Smooth muscle cell (in vitro differentiated cells): Measurements from ENCODE around the gene EBF3. TPM values are rescaled to one million over a fixed set of nuclear protein-coding genes. Genes with fewer than 3 reads are reported as not detected.

Experiments
- DNase-seq: peaks from one replicate; lab custom pipeline; 2025; ENCODE audit not compliant: unreplicated experiment; lab: John Stamatoyannopoulos, UW
- H2AFZ ChIP-seq: fragments of 200-600 bp; sonication (generic); 2 replicates; pipeline ENCODE4 v1.6.0; 2016; ENCODE audit warnings: antibody characterized with exemption, low read depth, mild to moderate bottlenecking
- H3F3A ChIP-seq: fragments of 200-600 bp; sonication (generic); 2 replicates; pipeline ENCODE4 v1.6.0; 2017; ENCODE audit warnings: antibody characterized with exemption, low read depth
- H3K27ac ChIP-seq: fragments of 200-600 bp; sonication (generic); 2 replicates; pipeline ENCODE4 v1.5.1; 2016; ENCODE audit warnings: low read depth, mild to moderate bottlenecking
- H3K27me3 ChIP-seq: fragments of 200-600 bp; sonication (generic); 2 replicates; pipeline ENCODE4 v1.6.1; 2016; ENCODE audit warnings: low read depth, mild to moderate bottlenecking
- H3K36me3 ChIP-seq: fragments of 200-600 bp; sonication (generic); 2 replicates; pipeline ENCODE4 v1.5.1; 2016; ENCODE audit warnings: low read depth
- H3K4me1 ChIP-seq: fragments of 200-600 bp; sonication (generic); 2 replicates; pipeline ENCODE4 v1.5.1; 2016; ENCODE audit warnings: low read depth
- H3K4me2 ChIP-seq: fragments of 200-600 bp; sonication (generic); 2 replicates; pipeline ENCODE4 v1.6.0; 2016; ENCODE audit warnings: mild to moderate bottlenecking
- H3K4me3 ChIP-seq: fragments of 200-600 bp; sonication (generic); 2 replicates; pipeline ENCODE4 v1.5.1; 2016; ENCODE audit warnings: mild to moderate bottlenecking
- H3K79me2 ChIP-seq: fragments of 200-600 bp; sonication (generic); 2 replicates; pipeline ENCODE4 v1.6.0; 2016; ENCODE audit warnings: low read depth, mild to moderate bottlenecking
- H3K9ac ChIP-seq: fragments of 200-600 bp; sonication (generic); 2 replicates; pipeline ENCODE4 v1.6.0; 2016; ENCODE audit warnings: low read depth
- H3K9me3 ChIP-seq: fragments of 200-600 bp; sonication (generic); replicated peaks from 2 replicates; pipeline ENCODE4 v1.5.1; 2016; ENCODE audit warnings: low read depth
- H4K20me1 ChIP-seq: fragments of 200-600 bp; sonication (generic); 2 replicates; pipeline ENCODE4 v1.6.0; 2016; ENCODE audit warnings: low read depth
- WGBS: methylation state at CpG from one replicate; pipeline ENCODE4 v1.1.7; 2016; ENCODE audit warnings: low lambda C conversion rate; 5-methylcytosine and 5-hydroxymethylcytosine counted together
- polyA plus RNA-seq: library from polyadenylated mRNA; unstranded; fragments of >200 nt; fragmentation: Nextera tagmentation; extraction: Ambion mirVana; gene quantifications from 2 replicates; pipeline ENCODE4 v1.2.1, GENCODE V29; 2016
- total RNA-seq: library from RNA; depleted of rRNA; stranded (reverse); fragments of >200 nt; gene quantifications from 2 replicates; pipeline ENCODE4 v1.2.3, GENCODE V29; 2014
- TF ChIP-seq, protein P1 (sequence below): fragments of 200-600 bp; sonication (generic); IDR thresholded peaks from 2 replicates; pipeline ENCODE4 v1.5.1; 2017; ENCODE audit warnings: borderline replicate concordance, mild to moderate bottlenecking, antibody characterized with exemption; ENCODE audit not compliant: insufficient read depth, poor library complexity, severe bottlenecking

Gene EBF3
- total and polyA plus RNA-seq, 2 experiments from 2014 or later, result not detected

DNA sequence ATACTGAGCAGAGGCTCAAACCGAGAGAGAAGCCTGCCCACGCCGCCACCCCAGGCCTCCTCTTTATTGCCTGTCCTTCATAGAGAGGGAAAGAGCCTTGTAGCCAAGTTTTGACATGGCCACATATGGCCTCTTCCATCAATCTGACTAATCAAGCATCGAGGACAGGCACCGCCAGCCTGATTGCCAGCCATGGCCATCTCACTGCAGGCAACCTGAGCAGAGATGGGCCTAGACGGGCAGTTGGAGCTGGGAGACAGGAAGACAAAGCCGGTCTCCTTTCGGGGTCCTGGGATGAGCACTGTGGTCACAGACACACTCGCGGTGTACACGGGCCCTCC lies 67.2 kb downstream of the EBF3 start:
- 96% methylated on average over 11 of the region's 11 CpGs for WGBS
- H3K79me2 ChIP-seq, result no peaks in the 10 kb centered on the region

GRCh38 chr10:129896136-129896859 lies 67.8 kb downstream of the EBF3 start:
- no peak for DNase-seq

More for the DNA sequence above, 67.2 kb downstream of the EBF3 start:
- Histone ChIP-seq H3K36me3 (no peaks in the 10 kb centered on the region), H3K4me2 (no peak overlapping the region), H3K4me3 (no peak overlapping the region), H3K27me3 (peaks cover 4% of the 10 kb centered on the region), H3K4me1 (peaks cover 31% of the 10 kb centered on the region), H3K9me3 (no peaks in the 10 kb centered on the region), H3K9ac (no peak overlapping the region), H3F3A (no peaks in the 10 kb centered on the region), H4K20me1 (no peaks in the 10 kb centered on the region), H3K27ac (no peak overlapping the region), H2AFZ (no peak overlapping the region)
- TF ChIP-seq, protein P1, sequence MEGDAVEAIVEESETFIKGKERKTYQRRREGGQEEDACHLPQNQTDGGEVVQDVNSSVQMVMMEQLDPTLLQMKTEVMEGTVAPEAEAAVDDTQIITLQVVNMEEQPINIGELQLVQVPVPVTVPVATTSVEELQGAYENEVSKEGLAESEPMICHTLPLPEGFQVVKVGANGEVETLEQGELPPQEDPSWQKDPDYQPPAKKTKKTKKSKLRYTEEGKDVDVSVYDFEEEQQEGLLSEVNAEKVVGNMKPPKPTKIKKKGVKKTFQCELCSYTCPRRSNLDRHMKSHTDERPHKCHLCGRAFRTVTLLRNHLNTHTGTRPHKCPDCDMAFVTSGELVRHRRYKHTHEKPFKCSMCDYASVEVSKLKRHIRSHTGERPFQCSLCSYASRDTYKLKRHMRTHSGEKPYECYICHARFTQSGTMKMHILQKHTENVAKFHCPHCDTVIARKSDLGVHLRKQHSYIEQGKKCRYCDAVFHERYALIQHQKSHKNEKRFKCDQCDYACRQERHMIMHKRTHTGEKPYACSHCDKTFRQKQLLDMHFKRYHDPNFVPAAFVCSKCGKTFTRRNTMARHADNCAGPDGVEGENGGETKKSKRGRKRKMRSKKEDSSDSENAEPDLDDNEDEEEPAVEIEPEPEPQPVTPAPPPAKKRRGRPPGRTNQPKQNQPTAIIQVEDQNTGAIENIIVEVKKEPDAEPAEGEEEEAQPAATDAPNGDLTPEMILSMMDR, result no peak
- DNase-seq, result no peak

GRCh38 chr10:129895811-129896135 lies 68.3 kb downstream of the EBF3 start:
- no peaks in the 10 kb centered on the region for H4K20me1 ChIP-seq
- no peak overlapping the region for H3K4me2 ChIP-seq
- H3K4me3 ChIP-seq, result no peak overlapping the region
- TF ChIP-seq, protein P1, result no peak
- H3K36me3 ChIP-seq, result no peaks in the 10 kb centered on the region
- no peak overlapping the region for H3K9ac ChIP-seq
- no peak overlapping the region for H2AFZ ChIP-seq
- H3K27ac ChIP-seq, result no peak overlapping the region
- H3K27me3 ChIP-seq, result peaks cover 4% of the 10 kb centered on the region
- no peak for DNase-seq
- no peaks in the 10 kb centered on the region for H3K9me3 ChIP-seq
- H3F3A ChIP-seq, result no peaks in the 10 kb centered on the region
- 93% methylated on average over 4 of the region's 4 CpGs for WGBS
- peaks cover 23% of the 10 kb centered on the region for H3K4me1 ChIP-seq
- no peaks in the 10 kb centered on the region for H3K79me2 ChIP-seq

More at GRCh38 chr10:129896136-129896859, 67.8 kb downstream of the EBF3 start:
- 82% methylated on average over 21 of the region's 36 CpGs for WGBS
- Histone ChIP-seq H2AFZ (no peak overlapping the region), H3K27me3 (peaks cover 4% of the 10 kb centered on the region), H3K27ac (no peak overlapping the region), H3K9me3 (no peaks in the 10 kb centered on the region), H3K4me3 (no peak overlapping the region), H3K4me2 (no peak overlapping the region), H4K20me1 (no peaks in the 10 kb centered on the region), H3K36me3 (no peaks in the 10 kb centered on the region), H3K9ac (no peak overlapping the region), H3F3A (no peaks in the 10 kb centered on the region), H3K79me2 (no peaks in the 10 kb centered on the region), H3K4me1 (peaks cover 25% of the 10 kb centered on the region)
- TF ChIP-seq, protein P1, result no peak

DNA sequence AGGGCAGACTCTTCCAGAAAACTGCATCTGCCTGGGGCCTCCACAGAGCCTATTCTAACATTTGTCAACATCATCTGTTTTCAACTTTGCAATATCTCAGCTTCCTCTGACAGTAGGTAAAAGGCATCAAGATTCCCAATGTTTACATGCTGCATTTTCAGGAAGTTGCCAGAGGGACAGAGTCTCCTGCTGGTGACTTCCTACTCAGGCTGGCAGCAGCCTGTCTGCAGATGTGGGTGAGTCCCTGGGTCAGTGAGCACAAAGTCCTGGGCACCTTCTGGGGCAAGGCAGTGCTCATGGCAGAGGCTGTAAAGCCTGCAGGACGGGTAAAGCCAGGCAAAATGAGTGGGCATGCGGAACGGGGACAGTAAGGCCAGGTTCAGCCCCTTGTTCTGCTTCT lies 69.4 kb downstream of the EBF3 start:
- H3K79me2 ChIP-seq, result no peaks in the 10 kb centered on the region

More for the DNA sequence above, 69.4 kb downstream of the EBF3 start:
- Histone ChIP-seq H3K36me3 (no peaks in the 10 kb centered on the region), H3K4me2 (no peak overlapping the region), H3K27me3 (peaks cover 4% of the 10 kb centered on the region), H4K20me1 (no peaks in the 10 kb centered on the region), H3K9me3 (no peaks in the 10 kb centered on the region), H3F3A (no peaks in the 10 kb centered on the region), H2AFZ (no peak overlapping the region), H3K4me1 (peaks cover 23% of the 10 kb centered on the region), H3K9ac (no peak overlapping the region), H3K27ac (no peak overlapping the region), H3K4me3 (no peak overlapping the region)
- DNase-seq, result no peak
- WGBS, result 92% methylated on average over 3 of the region's 3 CpGs
- TF ChIP-seq, protein P1, result no peak
